Measurements from ENCODE around the gene COBL. TPM values are rescaled to one million over a fixed set of nuclear protein-coding genes. Genes with fewer than 3 reads are reported as not detected.

COBL gene
- total and polyA plus RNA-seq, 3 experiments from 2014 or later = not detected

- CTCF ChIA-PET = interaction anchor here (0.7 kb wide), 1 partner anchor 964 kb away, joined by 4 read pairs; no protein-coding TSS in a partner anchor
- no peaks in the 10 kb centered on the region for H3K4me1 Mint-ChIP-seq
- no peak overlapping the region for H3K27ac Mint-ChIP-seq
- no peaks in the 10 kb centered on the region for H3K27me3 ChIP-seq (ENCODE audit: insufficient read depth, low read length, poor library complexity, severe bottlenecking)
- no peaks in the 10 kb centered on the region for H3K36me3 ChIP-seq (ENCODE audit: insufficient read depth, low read length)
- peaks cover 0 to 2% of the 10 kb centered on the region in 2 donors for H3K27me3 Mint-ChIP-seq
- H3K4me3 Mint-ChIP-seq = no peak overlapping the region
- DNase-seq = no peak
- no peaks in the 10 kb centered on the region for H3K9me3 ChIP-seq (ENCODE audit: low read length)
- no peaks in the 10 kb centered on the region for H3K36me3 Mint-ChIP-seq
- H3K4me3 ChIP-seq (ENCODE audit: low read length) = no peak overlapping the region
- no peaks in the 10 kb centered on the region for H3K4me1 ChIP-seq (ENCODE audit: insufficient read depth, low read length)
- H3K27ac ChIP-seq (ENCODE audit: low read depth, low read length) = no peak overlapping the region
- H3K9me3 Mint-ChIP-seq = no peaks in the 10 kb centered on the region
- POLR2A ChIA-PET = no interaction called here
Measured at GRCh38 chr7:51269321-51269720, 47.3 kb downstream of the COBL start.

GRCh38 chr7:51268859-51269258 is 47.8 kb downstream of the COBL start:
- Histone ChIP-seq H3K4me3 (ENCODE audit: low read length) (no peak overlapping the region), H3K27me3 (ENCODE audit: insufficient read depth, low read length, poor library complexity, severe bottlenecking) (no peaks in the 10 kb centered on the region), H3K36me3 (ENCODE audit: insufficient read depth, low read length) (no peaks in the 10 kb centered on the region), H3K27ac (ENCODE audit: low read depth, low read length) (no peak overlapping the region), H3K4me1 (ENCODE audit: insufficient read depth, low read length) (no peaks in the 10 kb centered on the region), H3K9me3 (ENCODE audit: low read length) (no peaks in the 10 kb centered on the region)
- no peaks in the 10 kb centered on the region for H3K4me1 Mint-ChIP-seq
- CTCF ChIA-PET = interaction anchor here (0.7 kb wide), 1 partner anchor 965 kb away, joined by 4 read pairs; no protein-coding TSS in a partner anchor
- no peak overlapping the region for H3K27ac Mint-ChIP-seq
- peaks cover 0 to 2% of the 10 kb centered on the region in 2 donors for H3K27me3 Mint-ChIP-seq
- no peaks in the 10 kb centered on the region for H3K9me3 Mint-ChIP-seq
- POLR2A ChIA-PET = no interaction called here
- no peak for DNase-seq
- no peaks in the 10 kb centered on the region for H3K36me3 Mint-ChIP-seq
- H3K4me3 Mint-ChIP-seq = no peak overlapping the region

DNA sequence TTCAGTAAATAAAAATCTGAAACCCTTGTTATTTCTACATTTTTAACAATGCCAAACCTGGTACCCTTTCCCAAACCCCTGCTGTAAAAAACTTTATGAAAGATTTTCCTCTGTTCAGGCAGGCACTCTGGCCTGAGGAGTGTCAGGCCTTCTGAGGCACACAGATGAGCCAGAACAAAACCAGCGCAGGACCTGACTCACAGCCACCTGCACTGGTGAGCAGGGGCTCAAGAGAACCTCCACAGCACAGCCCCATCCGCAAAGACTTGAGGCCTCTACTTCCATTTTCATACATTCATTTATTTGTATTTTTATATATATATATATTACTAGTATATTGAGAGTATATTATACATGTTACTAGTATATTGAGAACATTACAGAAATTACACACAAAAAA is 49.4 kb downstream of the COBL start:
- Mint-ChIP-seq H3K27ac (no peak overlapping the region), H3K4me1 (no peaks in the 10 kb centered on the region), H3K9me3 (peaks cover 0 to 2% (median 0%) of the 10 kb centered on the region in 5 donors), H3K27me3 (peaks cover 0 to 2% of the 10 kb centered on the region in 2 donors), H3K36me3 (no peaks in the 10 kb centered on the region), H3K4me3 (no peak overlapping the region)
- Histone ChIP-seq H3K27ac (ENCODE audit: low read depth, low read length) (no peak overlapping the region), H3K27me3 (ENCODE audit: insufficient read depth, low read length, poor library complexity, severe bottlenecking) (no peaks in the 10 kb centered on the region), H3K36me3 (ENCODE audit: insufficient read depth, low read length) (no peaks in the 10 kb centered on the region), H3K9me3 (ENCODE audit: low read length) (no peaks in the 10 kb centered on the region), H3K4me1 (ENCODE audit: insufficient read depth, low read length) (no peaks in the 10 kb centered on the region), H3K4me3 (ENCODE audit: low read length) (no peak overlapping the region)
- ChIA-PET POLR2A (no interaction called here), CTCF (no interaction called here)
- DNase-seq = no peak

GRCh38 chr7:51265066-51265907 is 51.3 kb downstream of the COBL start:
- Histone ChIP-seq H3K4me3 (ENCODE audit: low read length) (no peak overlapping the region), H3K36me3 (ENCODE audit: insufficient read depth, low read length) (no peaks in the 10 kb centered on the region), H3K27me3 (ENCODE audit: insufficient read depth, low read length, poor library complexity, severe bottlenecking) (no peaks in the 10 kb centered on the region), H3K9me3 (ENCODE audit: low read length) (no peaks in the 10 kb centered on the region), H3K4me1 (ENCODE audit: insufficient read depth, low read length) (no peaks in the 10 kb centered on the region), H3K27ac (ENCODE audit: low read depth, low read length) (no peak overlapping the region)
- H3K4me3 Mint-ChIP-seq = no peak overlapping the region
- no peaks in the 10 kb centered on the region for H3K36me3 Mint-ChIP-seq
- POLR2A ChIA-PET = no interaction called here
- peaks cover 2 to 4% of the 10 kb centered on the region in 2 donors for H3K27me3 Mint-ChIP-seq
- CTCF ChIA-PET = no interaction called here
- H3K9me3 Mint-ChIP-seq = peaks cover 0 to 2% (median 0%) of the 10 kb centered on the region in 5 donors
- no peaks in the 10 kb centered on the region for H3K4me1 Mint-ChIP-seq
- DNase-seq = no peak
- no peak overlapping the region for H3K27ac Mint-ChIP-seq

- no peaks in the 10 kb centered on the region for H3K36me3 Mint-ChIP-seq
- no peaks in the 10 kb centered on the region for H3K36me3 ChIP-seq (ENCODE audit: insufficient read depth, low read length)
- no peak overlapping the region for H3K4me3 Mint-ChIP-seq
- no peak overlapping the region for H3K4me3 ChIP-seq (ENCODE audit: low read length)
- H3K27me3 ChIP-seq (ENCODE audit: insufficient read depth, low read length, poor library complexity, severe bottlenecking) = no peaks in the 10 kb centered on the region
- ChIA-PET CTCF (no interaction called here), POLR2A (no interaction called here)
- no peaks in the 10 kb centered on the region for H3K4me1 ChIP-seq (ENCODE audit: insufficient read depth, low read length)
- H3K4me1 Mint-ChIP-seq = no peaks in the 10 kb centered on the region
- peaks cover 0 to 2% (median 0%) of the 10 kb centered on the region in 5 donors for H3K9me3 Mint-ChIP-seq
- peaks cover 2 to 4% of the 10 kb centered on the region in 2 donors for H3K27me3 Mint-ChIP-seq
- no peaks in the 10 kb centered on the region for H3K9me3 ChIP-seq (ENCODE audit: low read length)
- H3K27ac ChIP-seq (ENCODE audit: low read depth, low read length) = no peak overlapping the region
- H3K27ac Mint-ChIP-seq = no peak overlapping the region
- no peak for DNase-seq
Measured at GRCh38 chr7:51263631-51264484, 52.8 kb downstream of the COBL start.

GRCh38 chr7:51262796-51263531 is 53.6 kb downstream of the COBL start:
- no peaks in the 10 kb centered on the region for H3K36me3 Mint-ChIP-seq
- DNase-seq = no peak
- no peak overlapping the region for H3K4me3 Mint-ChIP-seq
- no peaks in the 10 kb centered on the region for H3K27me3 ChIP-seq (ENCODE audit: insufficient read depth, low read length, poor library complexity, severe bottlenecking)
- POLR2A ChIA-PET = no interaction called here
- H3K27ac ChIP-seq (ENCODE audit: low read depth, low read length) = no peak overlapping the region
- H3K4me3 ChIP-seq (ENCODE audit: low read length) = no peak overlapping the region
- peaks cover 2 to 10% of the 10 kb centered on the region in 2 donors for H3K27me3 Mint-ChIP-seq
- H3K4me1 ChIP-seq (ENCODE audit: insufficient read depth, low read length) = no peaks in the 10 kb centered on the region
- H3K9me3 ChIP-seq (ENCODE audit: low read length) = no peaks in the 10 kb centered on the region
- H3K27ac Mint-ChIP-seq = peak overlapping the region in 1 of 8 donors; percentile 56
- no peaks in the 10 kb centered on the region for H3K4me1 Mint-ChIP-seq
- H3K36me3 ChIP-seq (ENCODE audit: insufficient read depth, low read length) = no peaks in the 10 kb centered on the region
- peaks cover 0 to 2% (median 0%) of the 10 kb centered on the region in 5 donors for H3K9me3 Mint-ChIP-seq
- CTCF ChIA-PET = no interaction called here

DNA sequence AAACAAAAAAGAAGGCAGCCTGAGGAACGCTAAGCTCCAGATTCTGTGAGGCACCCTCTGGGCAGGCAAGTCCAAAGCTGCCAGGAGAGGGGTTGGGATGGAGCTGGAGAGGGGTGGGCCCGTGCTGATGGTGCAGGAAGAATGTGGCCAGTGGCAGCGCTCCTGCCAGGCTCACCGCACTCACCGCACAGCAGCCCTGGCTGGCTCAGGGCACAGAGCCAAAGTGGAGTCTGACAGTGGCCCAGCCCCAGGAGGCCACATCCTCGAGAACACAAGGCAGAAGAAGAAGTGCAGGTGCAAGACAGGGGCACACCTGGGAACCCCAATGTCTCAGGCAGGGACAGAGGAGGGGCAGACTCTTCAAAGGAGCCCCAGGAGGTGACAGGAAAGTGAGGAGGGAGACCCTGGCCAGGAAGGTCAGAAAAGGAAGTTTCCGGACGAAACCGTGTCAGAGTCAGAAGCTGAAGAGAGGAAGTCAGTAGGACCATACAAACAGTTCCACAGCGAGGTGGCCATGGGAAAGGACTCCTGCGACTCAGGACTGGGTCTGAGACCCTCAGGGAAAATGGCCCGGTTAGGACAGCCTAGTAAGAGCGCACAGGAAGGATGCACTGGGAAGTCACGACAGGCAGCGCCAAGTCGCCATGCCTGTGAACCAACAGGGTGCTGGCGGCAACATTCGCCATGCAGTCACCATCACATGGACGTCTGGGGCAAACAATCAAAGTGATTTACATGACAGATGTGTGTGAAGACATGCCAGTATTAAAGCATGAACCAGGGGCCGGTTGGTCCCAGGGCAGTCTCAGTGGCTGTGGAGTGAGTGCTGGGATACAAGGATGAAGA is 54.4 kb downstream of the COBL start:
- Histone ChIP-seq H3K9me3 (ENCODE audit: low read length) (no peaks in the 10 kb centered on the region), H3K4me3 (ENCODE audit: low read length) (no peak overlapping the region), H3K4me1 (ENCODE audit: insufficient read depth, low read length) (no peaks in the 10 kb centered on the region), H3K36me3 (ENCODE audit: insufficient read depth, low read length) (no peaks in the 10 kb centered on the region), H3K27me3 (ENCODE audit: insufficient read depth, low read length, poor library complexity, severe bottlenecking) (no peaks in the 10 kb centered on the region), H3K27ac (ENCODE audit: low read depth, low read length) (no peak overlapping the region)
- H3K4me1 Mint-ChIP-seq = no peaks in the 10 kb centered on the region
- DNase-seq = no peak
- peak overlapping the region in 1 of 8 donors; percentile 48 for H3K27ac Mint-ChIP-seq
- peaks cover 0 to 2% (median 0%) of the 10 kb centered on the region in 5 donors for H3K9me3 Mint-ChIP-seq
- H3K4me3 Mint-ChIP-seq = peak overlapping the region in 1 of 7 donors; percentile 14
- POLR2A ChIA-PET = no interaction called here
- CTCF ChIA-PET = no interaction called here
- no peaks in the 10 kb centered on the region for H3K36me3 Mint-ChIP-seq
- H3K27me3 Mint-ChIP-seq = peaks cover 2 to 10% of the 10 kb centered on the region in 2 donors
